Measurements from ENCODE around the gene CYFIP1. TPM values are rescaled to one million over a fixed set of nuclear protein-coding genes. Genes with fewer than 3 reads are reported as not detected.

Gene CYFIP1
- polyA plus RNA-seq, 1 donor from 2014 or later = 9.3 TPM

DNA sequence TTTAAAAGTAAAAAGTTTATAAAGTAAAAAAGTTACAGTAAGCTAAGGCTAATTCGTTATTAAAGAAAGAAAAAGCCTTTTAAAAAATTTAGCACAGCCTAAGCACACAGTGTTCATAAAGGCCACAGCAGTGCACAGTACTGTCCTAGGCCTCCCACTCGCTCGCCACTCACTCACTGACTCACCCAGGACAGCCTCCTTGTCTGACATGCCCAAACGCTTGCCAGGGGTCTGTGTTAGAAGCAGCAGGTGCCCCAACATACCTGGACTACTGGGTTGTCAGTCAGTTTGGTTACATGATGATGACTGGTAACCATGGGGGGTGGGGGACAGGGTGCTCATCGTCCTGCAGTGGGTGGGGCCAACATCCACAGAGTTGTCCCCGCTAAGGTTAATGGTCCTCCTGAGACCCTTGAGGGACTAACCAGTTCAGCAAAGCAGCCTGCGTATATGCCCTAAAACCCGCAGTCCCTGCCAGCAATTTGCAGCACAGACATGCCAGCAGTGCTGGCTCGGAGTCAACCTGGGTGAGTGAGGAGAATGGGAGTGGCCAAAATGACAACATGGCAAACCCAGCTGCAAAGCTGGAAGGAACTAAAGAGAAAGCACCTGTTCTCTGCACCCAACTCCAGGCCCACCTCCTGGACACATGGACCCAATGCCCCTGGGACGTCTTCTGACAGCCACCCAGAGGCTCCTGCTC, 49.2 kb downstream of the CYFIP1 start:
- Histone ChIP-seq H3F3A (ENCODE audit: insufficient read depth, low read length, poor library complexity, severe bottlenecking) (no peaks in the 10 kb centered on the region), H2AFZ (ENCODE audit: low read depth, low read length) (no peak overlapping the region), H4K20me1 (ENCODE audit: insufficient read depth) (no peaks in the 10 kb centered on the region), H3K9me3 (ENCODE audit: low read length) (no peaks in the 10 kb centered on the region), H3K4me3 (ENCODE audit: low read length) (no peak overlapping the region), H3K9me2 (ENCODE audit: insufficient read depth, low read length) (no peaks in the 10 kb centered on the region), H3K27ac (ENCODE audit: low read length) (no peak overlapping the region), H3K79me2 (replicated peaks; ENCODE audit: insufficient read depth, low read length) (no peaks in the 10 kb centered on the region), H3K4me2 (ENCODE audit: low read length) (no peak overlapping the region), H3K36me3 (ENCODE audit: insufficient read depth, low read length) (no peaks in the 10 kb centered on the region), H3K27me3 (ENCODE audit: insufficient read depth, low read depth, low read length) (no peaks in the 10 kb centered on the region), H3K9ac (ENCODE audit: low read length) (no peak overlapping the region)
- TF ChIP-seq RAD21 (conservative IDR thresholded peaks at IDR 0.05) (no peak), TAF1 (IDR thresholded peaks at IDR 0.05; ENCODE audit: low read depth) (no peak), SMC3 (conservative IDR thresholded peaks at IDR 0.05; ENCODE audit: poor library complexity) (no peak), MXI1 (conservative IDR thresholded peaks at IDR 0.05; ENCODE audit: poor library complexity, severe bottlenecking) (no peak), POLR2AphosphoS5 (IDR thresholded peaks at IDR 0.05) (no peak), EP300 (conservative IDR thresholded peaks at IDR 0.05; ENCODE audit: poor library complexity, severe bottlenecking) (no peak), EZH2 (IDR thresholded peaks at IDR 0.05; ENCODE audit: borderline replicate concordance, insufficient read depth, low read length, poor library complexity, severe bottlenecking) (no peak)
- TF ChIP-seq, protein P1, sequence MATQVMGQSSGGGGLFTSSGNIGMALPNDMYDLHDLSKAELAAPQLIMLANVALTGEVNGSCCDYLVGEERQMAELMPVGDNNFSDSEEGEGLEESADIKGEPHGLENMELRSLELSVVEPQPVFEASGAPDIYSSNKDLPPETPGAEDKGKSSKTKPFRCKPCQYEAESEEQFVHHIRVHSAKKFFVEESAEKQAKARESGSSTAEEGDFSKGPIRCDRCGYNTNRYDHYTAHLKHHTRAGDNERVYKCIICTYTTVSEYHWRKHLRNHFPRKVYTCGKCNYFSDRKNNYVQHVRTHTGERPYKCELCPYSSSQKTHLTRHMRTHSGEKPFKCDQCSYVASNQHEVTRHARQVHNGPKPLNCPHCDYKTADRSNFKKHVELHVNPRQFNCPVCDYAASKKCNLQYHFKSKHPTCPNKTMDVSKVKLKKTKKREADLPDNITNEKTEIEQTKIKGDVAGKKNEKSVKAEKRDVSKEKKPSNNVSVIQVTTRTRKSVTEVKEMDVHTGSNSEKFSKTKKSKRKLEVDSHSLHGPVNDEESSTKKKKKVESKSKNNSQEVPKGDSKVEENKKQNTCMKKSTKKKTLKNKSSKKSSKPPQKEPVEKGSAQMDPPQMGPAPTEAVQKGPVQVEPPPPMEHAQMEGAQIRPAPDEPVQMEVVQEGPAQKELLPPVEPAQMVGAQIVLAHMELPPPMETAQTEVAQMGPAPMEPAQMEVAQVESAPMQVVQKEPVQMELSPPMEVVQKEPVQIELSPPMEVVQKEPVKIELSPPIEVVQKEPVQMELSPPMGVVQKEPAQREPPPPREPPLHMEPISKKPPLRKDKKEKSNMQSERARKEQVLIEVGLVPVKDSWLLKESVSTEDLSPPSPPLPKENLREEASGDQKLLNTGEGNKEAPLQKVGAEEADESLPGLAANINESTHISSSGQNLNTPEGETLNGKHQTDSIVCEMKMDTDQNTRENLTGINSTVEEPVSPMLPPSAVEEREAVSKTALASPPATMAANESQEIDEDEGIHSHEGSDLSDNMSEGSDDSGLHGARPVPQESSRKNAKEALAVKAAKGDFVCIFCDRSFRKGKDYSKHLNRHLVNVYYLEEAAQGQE (IDR thresholded peaks at IDR 0.05; ENCODE audit: borderline replicate concordance) = no peak
- TF ChIP-seq, protein P2, sequence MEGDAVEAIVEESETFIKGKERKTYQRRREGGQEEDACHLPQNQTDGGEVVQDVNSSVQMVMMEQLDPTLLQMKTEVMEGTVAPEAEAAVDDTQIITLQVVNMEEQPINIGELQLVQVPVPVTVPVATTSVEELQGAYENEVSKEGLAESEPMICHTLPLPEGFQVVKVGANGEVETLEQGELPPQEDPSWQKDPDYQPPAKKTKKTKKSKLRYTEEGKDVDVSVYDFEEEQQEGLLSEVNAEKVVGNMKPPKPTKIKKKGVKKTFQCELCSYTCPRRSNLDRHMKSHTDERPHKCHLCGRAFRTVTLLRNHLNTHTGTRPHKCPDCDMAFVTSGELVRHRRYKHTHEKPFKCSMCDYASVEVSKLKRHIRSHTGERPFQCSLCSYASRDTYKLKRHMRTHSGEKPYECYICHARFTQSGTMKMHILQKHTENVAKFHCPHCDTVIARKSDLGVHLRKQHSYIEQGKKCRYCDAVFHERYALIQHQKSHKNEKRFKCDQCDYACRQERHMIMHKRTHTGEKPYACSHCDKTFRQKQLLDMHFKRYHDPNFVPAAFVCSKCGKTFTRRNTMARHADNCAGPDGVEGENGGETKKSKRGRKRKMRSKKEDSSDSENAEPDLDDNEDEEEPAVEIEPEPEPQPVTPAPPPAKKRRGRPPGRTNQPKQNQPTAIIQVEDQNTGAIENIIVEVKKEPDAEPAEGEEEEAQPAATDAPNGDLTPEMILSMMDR (IDR thresholded peaks at IDR 0.05; ENCODE audit: poor library complexity, severe bottlenecking) = no peak

- Histone ChIP-seq H3K4me3 (ENCODE audit: low read length) (no peak overlapping the region), H3K79me2 (replicated peaks; ENCODE audit: insufficient read depth, low read length) (no peaks in the 10 kb centered on the region), H3K9me3 (ENCODE audit: low read length) (no peaks in the 10 kb centered on the region), H3K36me3 (ENCODE audit: insufficient read depth, low read length) (no peaks in the 10 kb centered on the region), H3K9me2 (ENCODE audit: insufficient read depth, low read length) (no peaks in the 10 kb centered on the region), H3K27ac (ENCODE audit: low read length) (no peak overlapping the region), H3K27me3 (ENCODE audit: insufficient read depth, low read depth, low read length) (no peaks in the 10 kb centered on the region), H3K9ac (ENCODE audit: low read length) (no peak overlapping the region), H3K4me2 (ENCODE audit: low read length) (no peak overlapping the region), H4K20me1 (ENCODE audit: insufficient read depth) (no peaks in the 10 kb centered on the region), H3F3A (ENCODE audit: insufficient read depth, low read length, poor library complexity, severe bottlenecking) (no peaks in the 10 kb centered on the region), H2AFZ (ENCODE audit: low read depth, low read length) (no peak overlapping the region)
- TF ChIP-seq SMC3 (conservative IDR thresholded peaks at IDR 0.05; ENCODE audit: poor library complexity) (no peak), TAF1 (IDR thresholded peaks at IDR 0.05; ENCODE audit: low read depth) (no peak), EP300 (conservative IDR thresholded peaks at IDR 0.05; ENCODE audit: poor library complexity, severe bottlenecking) (no peak), POLR2AphosphoS5 (IDR thresholded peaks at IDR 0.05) (no peak), EZH2 (IDR thresholded peaks at IDR 0.05; ENCODE audit: borderline replicate concordance, insufficient read depth, low read length, poor library complexity, severe bottlenecking) (no peak), RAD21 (conservative IDR thresholded peaks at IDR 0.05) (no peak), MXI1 (conservative IDR thresholded peaks at IDR 0.05; ENCODE audit: poor library complexity, severe bottlenecking) (no peak)
- TF ChIP-seq, protein P2 (IDR thresholded peaks at IDR 0.05; ENCODE audit: poor library complexity, severe bottlenecking) = no peak
- TF ChIP-seq, protein P1 (IDR thresholded peaks at IDR 0.05; ENCODE audit: borderline replicate concordance) = no peak
Measured at GRCh38 chr15:22927761-22928160, 52.4 kb downstream of the CYFIP1 start.

All from neural cell (in vitro differentiated cells).